Testis (tissue), 3 donors: Measurements from ENCODE around the gene PTDSS2. TPM values are rescaled to one million over a fixed set of nuclear protein-coding genes. Genes with fewer than 3 reads are reported as not detected.

ENCODE experiments used
- DNase-seq: peaks from one replicate; pipeline ENCODE4 v3.0.0-alpha.2; 2019
- H3K27ac ChIP-seq, 2 donors: fragments of 200-600 bp; sonication (generic); one replicate each; pipeline ENCODE4 v1.5.1; 2019
- H3K27me3 ChIP-seq: fragments of 200-600 bp; sonication (generic); one replicate; pipeline ENCODE4 v1.5.1; 2019
- H3K36me3 ChIP-seq: fragments of 200-600 bp; sonication (generic); one replicate; pipeline ENCODE4 v1.5.1; 2017; ENCODE audit warnings: low read depth; ENCODE audit errors: missing control alignments
- H3K4me1 ChIP-seq: fragments of 200-600 bp; sonication (generic); one replicate; pipeline ENCODE4 v1.5.1; 2019
- H3K4me3 ChIP-seq, 2 donors: fragments of 200-600 bp; sonication (generic); one replicate each; pipeline ENCODE4 v1.5.1; 2017 to 2019
- H3K9me3 ChIP-seq: fragments of 200-600 bp; sonication (generic); one replicate; pipeline ENCODE4 v1.5.1; 2017
- POLR2A ChIP-seq: fragments of 450-650 bp; IDR thresholded peaks from one replicate; pipeline ENCODE4 v1.6.1; 2017; ENCODE audit warnings: antibody characterized with exemption, mild to moderate bottlenecking, moderate library complexity
- WGBS, 2 donors: methylation state at CpG; one replicate each; pipeline ENCODE4 v1.1.5; 2018; 5-methylcytosine and 5-hydroxymethylcytosine counted together
- intact Hi-C: fragments of 100-400 bp; cut with DNase I; formaldehyde crosslinking; loops from one replicate; pipeline ENCODE4 v1.15.1; 2023; ENCODE audit warnings: low total_unique reads
- polyA plus RNA-seq: library from polyadenylated mRNA; stranded (reverse); fragments of 350-450 nt; fragmentation: Illumina TruSeq; extraction: RNeasy Lipid Tissue Mini Kit (QIAGEN cat#74804); gene quantifications from one replicate; pipeline ENCODE4 v1.2.3, GENCODE V29; 2014; ENCODE audit warnings: low read depth, low replicate concordance; ENCODE audit not compliant: insufficient read depth
- total RNA-seq, 2 donors: library from RNA; depleted of rRNA; stranded (reverse); fragments of >200 nt; gene quantifications; one replicate each; pipeline ENCODE4 v1.2.3, GENCODE V29; 2016
- TF ChIP-seq, protein P1 (sequence below), 3 experiments: fragments of 450-650 bp in 2 of 3; fragments of 200-600 bp in 1 of 3; sonication (generic) in 1 of 3; IDR thresholded peaks; one replicate each; pipeline ENCODE4 v1.5.1; 2016 to 2019; ENCODE audit warnings: antibody characterized with exemption in 3 of 3, mild to moderate bottlenecking in 2 of 3, moderate library complexity in 1 of 3

PTDSS2 gene
- total and polyA plus RNA-seq, 3 donors from 2014 or later, result 107 to 160 (median 116) TPM

DNA sequence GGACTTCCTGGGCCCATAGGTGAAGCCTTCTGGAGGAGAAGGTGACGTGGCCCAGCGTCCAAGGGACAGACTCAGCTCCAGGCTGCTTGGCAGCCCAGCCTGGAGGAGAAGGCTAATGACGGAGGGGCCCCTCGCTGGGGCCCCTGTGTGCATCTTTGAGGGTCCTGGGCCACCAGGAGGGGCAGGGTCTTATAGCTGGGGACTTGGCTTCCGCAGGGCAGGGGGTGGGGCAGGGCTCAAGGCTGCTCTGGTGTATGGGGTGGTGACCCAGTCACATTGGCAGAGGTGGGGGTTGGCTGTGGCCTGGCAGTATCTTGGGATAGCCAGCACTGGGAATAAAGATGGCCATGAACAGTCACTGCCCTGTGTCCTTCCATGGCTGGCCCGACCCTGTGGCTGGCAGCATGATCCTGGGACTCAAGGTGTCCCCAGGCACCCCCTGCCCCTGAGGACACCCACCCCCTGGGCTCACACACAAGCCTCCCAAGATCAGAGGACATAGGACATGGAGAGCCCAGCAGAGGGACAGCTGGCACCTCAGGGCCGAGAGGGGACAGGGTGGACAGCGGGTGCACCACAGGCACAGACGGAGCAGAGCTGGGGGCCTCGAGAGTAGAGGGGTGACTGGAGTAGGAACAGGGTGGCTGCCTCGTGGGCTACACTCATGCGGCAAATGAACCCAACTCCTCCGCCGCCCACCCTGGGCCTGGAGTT lies 45.4 kb upstream of the PTDSS2 start:
- Histone ChIP-seq H3K4me3 (no peak overlapping the region), H3K4me1 (peaks cover 8% of the 10 kb centered on the region), H3K36me3 (no peaks in the 10 kb centered on the region), H3K9me3 (no peaks in the 10 kb centered on the region), H3K27ac (no peak overlapping the region), H3K27me3 (no peaks in the 10 kb centered on the region)
- no peak for TF ChIP-seq POLR2A
- TF ChIP-seq, protein P1, sequence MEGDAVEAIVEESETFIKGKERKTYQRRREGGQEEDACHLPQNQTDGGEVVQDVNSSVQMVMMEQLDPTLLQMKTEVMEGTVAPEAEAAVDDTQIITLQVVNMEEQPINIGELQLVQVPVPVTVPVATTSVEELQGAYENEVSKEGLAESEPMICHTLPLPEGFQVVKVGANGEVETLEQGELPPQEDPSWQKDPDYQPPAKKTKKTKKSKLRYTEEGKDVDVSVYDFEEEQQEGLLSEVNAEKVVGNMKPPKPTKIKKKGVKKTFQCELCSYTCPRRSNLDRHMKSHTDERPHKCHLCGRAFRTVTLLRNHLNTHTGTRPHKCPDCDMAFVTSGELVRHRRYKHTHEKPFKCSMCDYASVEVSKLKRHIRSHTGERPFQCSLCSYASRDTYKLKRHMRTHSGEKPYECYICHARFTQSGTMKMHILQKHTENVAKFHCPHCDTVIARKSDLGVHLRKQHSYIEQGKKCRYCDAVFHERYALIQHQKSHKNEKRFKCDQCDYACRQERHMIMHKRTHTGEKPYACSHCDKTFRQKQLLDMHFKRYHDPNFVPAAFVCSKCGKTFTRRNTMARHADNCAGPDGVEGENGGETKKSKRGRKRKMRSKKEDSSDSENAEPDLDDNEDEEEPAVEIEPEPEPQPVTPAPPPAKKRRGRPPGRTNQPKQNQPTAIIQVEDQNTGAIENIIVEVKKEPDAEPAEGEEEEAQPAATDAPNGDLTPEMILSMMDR (IDR thresholded peaks at IDR 0.05), result no peak
- 89 to 91% methylated on average over 9 to 14 of the region's 14 CpGs for WGBS, 2 donors
- no peak for DNase-seq
- intact Hi-C loops, result no loop called here

DNA sequence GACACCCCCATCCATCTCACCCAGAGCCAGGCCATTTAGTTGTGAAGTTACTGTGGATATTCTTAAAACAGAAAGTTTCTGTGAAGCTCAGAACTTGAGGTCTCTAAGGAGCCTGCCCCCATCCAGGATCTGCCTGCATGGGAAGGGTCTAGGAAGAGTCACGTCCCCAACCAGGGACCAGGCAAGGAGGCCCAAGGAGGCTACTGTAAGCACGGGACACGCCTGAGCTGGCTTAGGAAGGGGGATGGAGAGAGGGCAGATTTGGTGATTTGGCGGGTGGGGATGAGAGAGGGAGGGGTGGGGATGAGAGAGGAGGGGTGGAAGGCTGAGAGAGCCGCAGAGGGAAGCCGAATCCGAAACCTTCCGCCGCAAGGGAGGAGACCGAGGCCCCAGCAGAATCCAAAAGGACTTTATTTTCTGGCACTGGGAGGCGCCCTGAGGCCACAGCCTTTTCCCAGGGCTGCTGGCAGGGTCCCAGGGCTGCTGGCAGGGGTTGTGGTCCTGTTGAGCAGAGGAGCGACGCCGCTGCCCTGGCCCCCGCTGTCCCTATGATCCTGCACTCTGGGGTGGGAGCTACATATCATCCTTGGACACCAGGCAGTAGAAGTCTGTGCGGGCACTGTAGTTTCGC lies 44.6 kb upstream of the PTDSS2 start:
- H3K27me3 ChIP-seq, result no peaks in the 10 kb centered on the region
- TF ChIP-seq POLR2A, result no peak
- TF ChIP-seq, protein P1 (IDR thresholded peaks at IDR 0.05), result no peak
- intact Hi-C loops, result no loop called here
- no peak overlapping the region for H3K4me3 ChIP-seq
- no peaks in the 10 kb centered on the region for H3K36me3 ChIP-seq
- no peaks in the 10 kb centered on the region for H3K9me3 ChIP-seq
- peaks cover 8% of the 10 kb centered on the region for H3K4me1 ChIP-seq
- H3K27ac ChIP-seq, result no peak overlapping the region
- DNase-seq, result peak; percentile 51
- 45 to 64% methylated on average over 11 to 17 of the region's 17 CpGs for WGBS, 2 donors

DNA sequence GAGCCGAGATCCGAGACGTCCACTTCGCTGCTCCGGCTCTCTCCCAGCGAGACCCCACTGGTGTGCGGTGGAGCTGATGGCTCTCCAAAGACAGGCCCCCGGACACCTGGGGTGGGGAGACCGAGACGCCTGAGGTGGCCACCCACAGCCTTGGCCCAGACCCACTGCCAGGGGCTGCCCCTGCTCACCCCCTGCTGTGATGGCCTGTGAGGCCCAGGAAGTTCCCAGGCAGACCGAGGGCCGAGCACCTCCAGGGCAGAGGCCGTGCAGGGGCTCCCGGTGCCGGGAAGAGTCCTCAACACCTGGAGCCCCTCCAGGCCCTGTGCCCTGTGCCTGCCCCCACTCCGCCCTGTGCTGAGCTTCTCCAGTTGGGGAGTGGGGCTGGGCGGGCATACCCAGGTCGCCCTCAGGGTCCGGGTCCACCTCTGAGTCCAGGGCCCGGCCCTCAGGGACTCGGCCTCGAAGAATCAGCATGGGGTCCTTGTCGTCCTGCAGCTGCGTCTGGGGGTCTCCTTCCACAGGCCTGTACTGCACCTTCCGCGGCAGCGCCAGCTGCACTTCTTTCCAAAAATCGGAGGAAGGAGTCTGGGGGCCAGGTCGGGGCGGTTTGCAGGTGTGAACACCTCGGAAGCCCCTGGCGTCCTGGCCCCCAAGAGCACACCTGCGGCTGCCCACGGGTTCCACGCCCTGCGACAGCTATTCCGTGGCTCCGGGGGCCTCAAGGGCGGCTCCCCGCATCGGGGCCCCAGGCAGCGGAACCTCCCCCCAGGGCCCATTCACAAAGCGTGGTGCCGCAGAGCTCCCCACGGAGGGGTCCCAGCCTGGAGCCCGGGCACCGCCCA lies 43.9 kb upstream of the PTDSS2 start:
- no peak for TF ChIP-seq POLR2A
- TF ChIP-seq, protein P1 (IDR thresholded peaks at IDR 0.05), result no peak
- no peaks in the 10 kb centered on the region for H3K36me3 ChIP-seq
- no peaks in the 10 kb centered on the region for H3K9me3 ChIP-seq
- no peaks in the 10 kb centered on the region for H3K27me3 ChIP-seq
- peaks cover 8% of the 10 kb centered on the region for H3K4me1 ChIP-seq
- WGBS, 2 donors, result 56% methylated on average over 29 of the region's 47 CpGs; no CpG with 5 or more reads in 1 of the 2 donors
- no peak for DNase-seq
- peak overlapping the region; percentile 39 to 65 for H3K27ac ChIP-seq
- intact Hi-C loops, result no loop called here
- H3K4me3 ChIP-seq, result peak overlapping the region; percentile 57 to 77

DNA sequence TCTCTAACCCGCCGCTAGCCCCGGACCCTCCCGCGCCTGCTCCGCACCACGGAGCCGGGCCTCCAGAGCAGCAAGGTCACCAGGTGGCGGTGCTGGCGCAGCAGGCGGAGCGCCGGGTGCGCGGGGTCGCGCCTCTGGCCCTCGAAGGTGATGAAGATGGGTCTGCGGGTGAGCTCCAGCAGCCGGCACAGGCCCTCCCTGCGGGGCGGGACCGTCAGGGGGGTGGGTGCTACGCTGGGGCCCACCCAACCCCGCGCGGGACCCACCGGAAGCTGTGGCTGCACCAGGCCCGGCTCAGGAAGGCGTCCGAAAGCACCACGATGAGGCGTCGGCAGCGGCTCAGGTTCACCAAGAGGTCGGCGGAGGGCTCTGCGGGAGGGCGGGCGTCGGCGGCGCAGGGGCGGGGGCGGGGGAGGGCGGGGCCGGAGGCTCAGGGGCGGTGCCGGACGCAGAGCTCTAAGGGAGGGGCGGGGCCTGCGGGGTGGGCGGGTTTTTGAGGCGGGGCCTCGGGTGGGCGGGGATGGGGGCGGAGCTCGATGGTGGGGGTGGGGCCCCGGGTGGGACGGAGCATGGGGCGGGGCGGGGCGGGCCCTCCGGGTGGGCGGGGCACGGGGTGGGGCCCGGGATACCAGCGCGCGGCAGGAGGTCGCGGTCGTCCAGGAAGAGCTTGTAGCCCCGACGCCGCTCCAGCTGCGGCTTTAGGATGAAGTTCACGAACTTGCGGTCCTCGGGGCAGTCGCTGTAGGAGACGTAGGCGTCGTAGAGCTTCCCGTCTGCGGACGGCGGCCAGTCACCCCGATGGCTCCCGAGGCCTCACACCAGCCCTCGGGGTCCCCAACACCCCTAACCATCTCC lies 43.1 kb upstream of the PTDSS2 start:
- intact Hi-C loops, result no loop called here
- 4 to 13% methylated on average over 14 to 68 of the region's 91 CpGs for whole genome bisulfite sequencing, 2 donors

More for the DNA sequence above, 43.1 kb upstream of the PTDSS2 start:
- peak overlapping the region; percentile 39 to 65 for H3K27ac ChIP-seq
- peaks cover 8% of the 10 kb centered on the region for H3K4me1 ChIP-seq
- peak overlapping the region; percentile 57 to 77 for H3K4me3 ChIP-seq
- no peaks in the 10 kb centered on the region for H3K9me3 ChIP-seq
- TF ChIP-seq POLR2A, result no peak
- TF ChIP-seq, protein P1 (IDR thresholded peaks at IDR 0.05), result peak in 2 of 3 experiments; percentile 6 to 16
- peak; percentile 72 for DNase-seq
- H3K27me3 ChIP-seq, result no peaks in the 10 kb centered on the region
- H3K36me3 ChIP-seq, result no peaks in the 10 kb centered on the region
